NCI-H2029 (cell line): ENCODE measurements around the gene CHCHD3.
"Not testable (repeated sequence)": the region's sequence is repeated elsewhere in the genome, so short reads cannot be mapped to it uniquely, and the experiment has no call there.

ENCODE experiments used
- DNase-seq: peaks from one replicate; lab custom pipeline; 2025; lab: John Stamatoyannopoulos, UW

Gene CHCHD3

GRCh38 chr7:133003052-133003910, 78.6 kb downstream of the CHCHD3 start:
- no peak for DNase-seq

- DNase-seq: no peak
These were observed 80.2 kb downstream of the CHCHD3 start for GRCh38 chr7:133001727-133002126.

GRCh38 chr7:132999845-133000244, 82.0 kb downstream of the CHCHD3 start:
- no peak for DNase-seq

GRCh38 chr7:132998763-132999162, 83.1 kb downstream of the CHCHD3 start:
- DNase-seq: no peak

- no peak for DNase-seq
These were observed 84.4 kb downstream of the CHCHD3 start for GRCh38 chr7:132997505-132997904.

GRCh38 chr7:132996581-132997242, 85.2 kb downstream of the CHCHD3 start:
- DNase-seq: no peak

- DNase-seq: no peak
These were observed 88.4 kb downstream of the CHCHD3 start for GRCh38 chr7:132993377-132994013.

- no peak for DNase-seq
These were observed 90.0 kb downstream of the CHCHD3 start for GRCh38 chr7:132991615-132992587.

GRCh38 chr7:132988117-132988516, 93.8 kb downstream of the CHCHD3 start:
- no peak for DNase-seq

GRCh38 chr7:132980402-132980801, 101.5 kb downstream of the CHCHD3 start:
- no peak for DNase-seq

- DNase-seq: no peak
These were observed 102.4 kb downstream of the CHCHD3 start for GRCh38 chr7:132979524-132979923.

GRCh38 chr7:132977234-132977633, 104.7 kb downstream of the CHCHD3 start:
- DNase-seq: no peak

- no peak for DNase-seq
These were observed 109.1 kb downstream of the CHCHD3 start for GRCh38 chr7:132972745-132973144.

GRCh38 chr7:132970257-132970656, 111.6 kb downstream of the CHCHD3 start:
- no peak for DNase-seq

GRCh38 chr7:132969520-132969919, 112.4 kb downstream of the CHCHD3 start:
- DNase-seq: no peak

GRCh38 chr7:132967470-132967848, 114.4 kb downstream of the CHCHD3 start:
- DNase-seq: not testable (repeated sequence)

- DNase-seq: no peak
These were observed 115.0 kb downstream of the CHCHD3 start for GRCh38 chr7:132966754-132967469.

- DNase-seq: no peak
These were observed 115.9 kb downstream of the CHCHD3 start for GRCh38 chr7:132965951-132966350.

GRCh38 chr7:132964876-132965275, 117.0 kb downstream of the CHCHD3 start:
- DNase-seq: no peak

GRCh38 chr7:132959891-132960290, 122.0 kb downstream of the CHCHD3 start:
- DNase-seq: no peak

- no peak for DNase-seq
These were observed 125.3 kb downstream of the CHCHD3 start for GRCh38 chr7:132956556-132956955.
